ENCODE measurements around the gene IQCF2. TPM values are rescaled to one million over a fixed set of nuclear protein-coding genes. Genes with fewer than 3 reads are reported as not detected.

IQCF2 gene
- total RNA-seq, 2 donors from 2014 or later = not detected

DNA sequence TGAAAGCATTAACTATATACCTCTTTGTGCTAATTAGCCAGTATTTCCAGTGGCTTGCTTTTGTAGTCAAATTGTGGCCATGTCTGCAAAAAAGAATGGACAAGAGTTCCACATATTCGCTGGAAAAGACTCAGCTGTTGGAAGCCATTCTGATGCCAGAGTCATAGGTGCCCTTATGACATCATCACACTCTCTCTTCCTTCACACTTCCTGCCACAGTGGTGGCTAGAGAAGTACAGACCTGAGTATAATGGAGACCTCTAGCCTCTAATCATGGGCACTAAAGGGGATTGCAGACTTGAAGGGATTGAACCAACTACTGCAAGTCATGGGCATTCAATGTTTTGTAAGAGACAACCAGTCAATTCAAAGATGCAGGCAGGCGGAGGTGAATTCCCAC, 44.0 kb upstream of the IQCF2 start:
- Histone ChIP-seq H3K4me1 (no peaks in the 10 kb centered on the region), H3K27ac (no peak overlapping the region), H3K27me3 (no peaks in the 10 kb centered on the region), H3K9me3 (no peaks in the 10 kb centered on the region), H3K4me3 (no peak overlapping the region), H3K36me3 (no peaks in the 10 kb centered on the region)
- DNase-seq (ENCODE audit: low spot score) = no peak
- TF ChIP-seq, protein P1, sequence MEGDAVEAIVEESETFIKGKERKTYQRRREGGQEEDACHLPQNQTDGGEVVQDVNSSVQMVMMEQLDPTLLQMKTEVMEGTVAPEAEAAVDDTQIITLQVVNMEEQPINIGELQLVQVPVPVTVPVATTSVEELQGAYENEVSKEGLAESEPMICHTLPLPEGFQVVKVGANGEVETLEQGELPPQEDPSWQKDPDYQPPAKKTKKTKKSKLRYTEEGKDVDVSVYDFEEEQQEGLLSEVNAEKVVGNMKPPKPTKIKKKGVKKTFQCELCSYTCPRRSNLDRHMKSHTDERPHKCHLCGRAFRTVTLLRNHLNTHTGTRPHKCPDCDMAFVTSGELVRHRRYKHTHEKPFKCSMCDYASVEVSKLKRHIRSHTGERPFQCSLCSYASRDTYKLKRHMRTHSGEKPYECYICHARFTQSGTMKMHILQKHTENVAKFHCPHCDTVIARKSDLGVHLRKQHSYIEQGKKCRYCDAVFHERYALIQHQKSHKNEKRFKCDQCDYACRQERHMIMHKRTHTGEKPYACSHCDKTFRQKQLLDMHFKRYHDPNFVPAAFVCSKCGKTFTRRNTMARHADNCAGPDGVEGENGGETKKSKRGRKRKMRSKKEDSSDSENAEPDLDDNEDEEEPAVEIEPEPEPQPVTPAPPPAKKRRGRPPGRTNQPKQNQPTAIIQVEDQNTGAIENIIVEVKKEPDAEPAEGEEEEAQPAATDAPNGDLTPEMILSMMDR (IDR thresholded peaks at IDR 0.05) = no peak

- DNase-seq (ENCODE audit: low spot score) = no peak
- TF ChIP-seq, protein P1 (IDR thresholded peaks at IDR 0.05) = no peak
- Histone ChIP-seq H3K4me3 (no peak overlapping the region), H3K27ac (no peak overlapping the region), H3K9me3 (no peaks in the 10 kb centered on the region), H3K4me1 (no peaks in the 10 kb centered on the region), H3K27me3 (no peaks in the 10 kb centered on the region), H3K36me3 (no peaks in the 10 kb centered on the region)
These were observed 42.3 kb upstream of the IQCF2 start for GRCh38 chr3:51819151-51819550.

DNA sequence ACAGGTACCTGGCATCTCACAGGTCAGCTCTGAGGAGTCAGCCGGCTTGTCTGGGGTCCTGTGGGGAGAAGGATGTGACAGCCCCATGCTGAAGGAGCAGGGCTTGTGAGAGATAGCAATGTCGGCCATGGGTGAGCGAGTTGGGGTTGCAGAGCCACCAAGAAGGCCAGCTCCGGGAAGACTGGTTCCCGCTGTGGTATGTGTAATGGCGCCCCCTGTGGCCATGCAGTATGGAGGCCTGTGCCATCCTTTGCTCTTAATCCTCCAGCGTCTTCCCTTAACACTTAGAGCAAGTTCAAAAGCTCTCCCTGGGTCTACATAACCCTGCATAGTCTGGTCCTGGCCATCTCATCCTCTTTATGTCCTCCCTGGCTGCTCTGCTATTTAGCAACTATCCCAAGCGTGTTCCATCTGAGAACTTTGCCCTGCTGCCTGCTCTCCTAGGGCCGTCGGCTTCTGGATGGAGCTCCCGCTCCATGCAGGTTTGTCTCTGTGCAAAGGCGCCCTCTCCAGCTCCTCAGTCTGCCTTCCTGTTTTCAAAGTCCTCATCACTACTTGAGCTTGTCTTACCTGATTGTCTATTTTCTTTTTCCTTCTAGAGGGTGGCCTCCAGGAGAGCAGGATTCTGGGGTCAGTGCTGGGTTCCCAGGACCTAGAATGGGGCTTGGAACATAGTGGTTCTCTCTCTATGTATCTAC, 41.6 kb upstream of the IQCF2 start:
- DNase-seq (ENCODE audit: low spot score) = no peak
- Histone ChIP-seq H3K4me3 (no peak overlapping the region), H3K27me3 (no peaks in the 10 kb centered on the region), H3K4me1 (no peaks in the 10 kb centered on the region), H3K27ac (no peak overlapping the region), H3K36me3 (no peaks in the 10 kb centered on the region), H3K9me3 (no peaks in the 10 kb centered on the region)
- TF ChIP-seq, protein P1 (IDR thresholded peaks at IDR 0.05) = peak in 1 of 2 donors; percentile 20

- Histone ChIP-seq H3K4me3 (no peak overlapping the region), H3K4me1 (no peaks in the 10 kb centered on the region), H3K27ac (no peak overlapping the region), H3K9me3 (peaks cover 0 to 20% of the 10 kb centered on the region in 2 donors), H3K27me3 (no peaks in the 10 kb centered on the region), H3K36me3 (no peaks in the 10 kb centered on the region)
- TF ChIP-seq, protein P1 (IDR thresholded peaks at IDR 0.05) = no peak
- DNase-seq (ENCODE audit: low spot score) = no peak
These were observed 33.1 kb upstream of the IQCF2 start for GRCh38 chr3:51828297-51828696.

DNA sequence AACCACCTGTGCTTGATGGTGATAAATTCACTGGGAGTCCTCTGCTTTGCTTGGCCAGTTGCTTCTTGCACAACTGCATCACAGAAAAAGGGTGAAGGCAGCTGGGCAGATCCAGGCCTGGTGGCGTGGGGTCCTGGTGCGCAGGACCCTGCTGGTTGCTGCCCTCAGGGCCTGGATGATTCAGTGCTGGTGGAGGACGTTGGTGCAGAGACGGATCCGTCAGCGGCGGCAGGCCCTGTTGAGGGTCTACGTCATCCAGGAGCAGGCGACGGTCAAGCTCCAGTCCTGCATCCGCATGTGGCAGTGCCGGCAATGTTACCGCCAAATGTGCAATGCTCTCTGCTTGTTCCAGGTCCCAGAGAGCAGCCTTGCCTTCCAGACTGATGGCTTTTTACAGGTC, 31.1 kb upstream of the IQCF2 start:
- no peaks in the 10 kb centered on the region for H3K36me3 ChIP-seq
- H3K27me3 ChIP-seq = no peaks in the 10 kb centered on the region
- H3K9me3 ChIP-seq = peaks cover 0 to 20% of the 10 kb centered on the region in 2 donors
- no peaks in the 10 kb centered on the region for H3K4me1 ChIP-seq
- H3K27ac ChIP-seq = no peak overlapping the region
- no peak for DNase-seq (ENCODE audit: low spot score)
- H3K4me3 ChIP-seq = no peak overlapping the region
- TF ChIP-seq, protein P1 (IDR thresholded peaks at IDR 0.05) = no peak

Data from right atrium auricular region (tissue), 2 donors.